Measurements from ENCODE around the gene WRAP73.

The WRAP73 gene
- total RNA-seq = 34.0 reads per million, percentile 59 among the genes with 10 or more reads in this experiment

GRCh38 chr1:3649342-3650247 lies at the start of gene WRAP73:
TSS of gene WRAP73 (minus strand) at chr1:3650103. CDS start at chr1:3649999, 104 bp downstream.
- DNase-seq = peak; percentile 83

- no peak for DNase-seq
These were observed 49.7 kb upstream of the WRAP73 start for GRCh38 chr1:3699596-3699995.

GRCh38 chr1:3698660-3699408 lies 48.9 kb upstream of the WRAP73 start:
- no peak for DNase-seq

- no peak for DNase-seq
These were observed 47.9 kb upstream of the WRAP73 start for GRCh38 chr1:3697810-3698209.

GRCh38 chr1:3697104-3697503 lies 47.2 kb upstream of the WRAP73 start:
- no peak for DNase-seq

- no peak for DNase-seq
These were observed 46.8 kb upstream of the WRAP73 start for GRCh38 chr1:3696689-3697088.

- DNase-seq = peak; percentile 8
These were observed 45.7 kb upstream of the WRAP73 start for GRCh38 chr1:3695326-3696217.

GRCh38 chr1:3693321-3693720 lies 43.4 kb upstream of the WRAP73 start:
- no peak for DNase-seq

- DNase-seq = no peak
These were observed 42.7 kb upstream of the WRAP73 start for GRCh38 chr1:3692598-3692997.

- no peak for DNase-seq
These were observed 41.7 kb upstream of the WRAP73 start for GRCh38 chr1:3691421-3692204.

- DNase-seq = no peak
These were observed 40.6 kb upstream of the WRAP73 start for GRCh38 chr1:3690282-3691065.

- DNase-seq = no peak
These were observed 39.3 kb upstream of the WRAP73 start for GRCh38 chr1:3689138-3689750.

- DNase-seq = no peak
These were observed 38.6 kb upstream of the WRAP73 start for GRCh38 chr1:3688356-3689137.

- no peak for DNase-seq
These were observed 37.6 kb upstream of the WRAP73 start for GRCh38 chr1:3687504-3687903.

GRCh38 chr1:3685906-3686305 lies 36.0 kb upstream of the WRAP73 start:
- no peak for DNase-seq

- DNase-seq = no peak
These were observed 35.3 kb upstream of the WRAP73 start for GRCh38 chr1:3685222-3685621.

GRCh38 chr1:3683992-3684391 lies 34.1 kb upstream of the WRAP73 start:
- no peak for DNase-seq

- no peak for DNase-seq
These were observed 33.3 kb upstream of the WRAP73 start for GRCh38 chr1:3683197-3683596.

GRCh38 chr1:3681898-3682806 lies 32.2 kb upstream of the WRAP73 start:
- no peak for DNase-seq
